ENCODE data around the gene DSCAML1.

DNA sequence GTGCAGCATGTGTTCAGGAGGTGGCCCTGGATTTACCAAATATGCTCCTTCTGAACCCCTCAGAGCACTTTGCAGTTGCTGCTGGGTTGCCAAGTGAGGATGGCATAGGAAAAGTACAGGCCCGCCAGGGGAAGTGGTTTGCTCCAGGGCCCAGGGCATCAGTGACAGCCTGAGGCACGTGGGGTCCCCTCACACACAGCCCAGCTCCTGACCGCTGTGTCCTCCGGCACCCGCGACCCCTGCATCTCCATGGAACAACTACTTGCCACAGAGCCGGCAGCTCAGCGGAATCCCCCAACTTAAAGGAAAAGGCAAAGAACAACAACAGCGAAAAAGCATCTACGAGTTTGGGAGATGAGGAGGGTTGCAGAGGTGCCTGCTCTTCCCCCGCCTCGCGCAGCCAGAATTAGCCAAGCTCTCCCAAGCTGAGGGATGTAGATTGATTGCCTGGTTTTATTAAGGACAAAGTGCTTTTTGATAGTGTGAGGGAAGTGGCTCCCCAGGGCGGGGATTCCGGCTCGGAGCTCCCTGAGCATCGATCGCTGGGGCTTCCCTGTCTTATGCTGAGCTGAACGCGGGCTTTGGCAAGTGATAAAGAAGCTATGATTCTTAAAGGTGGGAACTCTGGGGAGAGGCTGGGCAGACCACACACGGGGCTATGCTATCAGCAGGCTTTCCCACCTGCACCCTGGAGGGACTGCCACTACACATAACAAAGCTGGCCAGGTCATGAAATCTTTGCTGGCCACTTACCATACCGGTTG is 294.8 kb downstream of the DSCAML1 start:
- no peak for TF ChIP-seq EZH2phosphoT487 (IDR thresholded peaks at IDR 0.05; ENCODE audit: borderline replicate concordance, low read depth, low read length)
- TF ChIP-seq, protein P1, sequence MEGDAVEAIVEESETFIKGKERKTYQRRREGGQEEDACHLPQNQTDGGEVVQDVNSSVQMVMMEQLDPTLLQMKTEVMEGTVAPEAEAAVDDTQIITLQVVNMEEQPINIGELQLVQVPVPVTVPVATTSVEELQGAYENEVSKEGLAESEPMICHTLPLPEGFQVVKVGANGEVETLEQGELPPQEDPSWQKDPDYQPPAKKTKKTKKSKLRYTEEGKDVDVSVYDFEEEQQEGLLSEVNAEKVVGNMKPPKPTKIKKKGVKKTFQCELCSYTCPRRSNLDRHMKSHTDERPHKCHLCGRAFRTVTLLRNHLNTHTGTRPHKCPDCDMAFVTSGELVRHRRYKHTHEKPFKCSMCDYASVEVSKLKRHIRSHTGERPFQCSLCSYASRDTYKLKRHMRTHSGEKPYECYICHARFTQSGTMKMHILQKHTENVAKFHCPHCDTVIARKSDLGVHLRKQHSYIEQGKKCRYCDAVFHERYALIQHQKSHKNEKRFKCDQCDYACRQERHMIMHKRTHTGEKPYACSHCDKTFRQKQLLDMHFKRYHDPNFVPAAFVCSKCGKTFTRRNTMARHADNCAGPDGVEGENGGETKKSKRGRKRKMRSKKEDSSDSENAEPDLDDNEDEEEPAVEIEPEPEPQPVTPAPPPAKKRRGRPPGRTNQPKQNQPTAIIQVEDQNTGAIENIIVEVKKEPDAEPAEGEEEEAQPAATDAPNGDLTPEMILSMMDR (conservative IDR thresholded peaks at IDR 0.05; ENCODE audit: low read length), result no peak

Measured in OCI-LY7 (cell line).